Activated effector memory CD4-positive, alpha-beta T cell treated with anti-CD3 and anti-CD28 coated beads, Interleukin-2, amount 50 U/mL, for 16 hours (primary cell): ENCODE measurements around the gene SMOC2.
"Not testable (repeated sequence)": the region's sequence is repeated elsewhere in the genome, so short reads cannot be mapped to it uniquely, and the experiment has no call there.

Source experiments
- DNase-seq: peaks from one replicate; pipeline ENCODE4 v3.0.0-alpha.2; 2020

Gene SMOC2

GRCh38 chr6:168692193-168692914 lies 251.4 kb downstream of the SMOC2 start:
- DNase-seq = no peak

- DNase-seq = not testable (repeated sequence)
These were observed 251.9 kb downstream of the SMOC2 start for GRCh38 chr6:168692915-168693257.

GRCh38 chr6:168694797-168695196 lies 253.8 kb downstream of the SMOC2 start:
- DNase-seq = not testable (repeated sequence)

GRCh38 chr6:168695701-168696100 lies 254.7 kb downstream of the SMOC2 start:
- DNase-seq = no peak

- DNase-seq = no peak
These were observed 257.9 kb downstream of the SMOC2 start for GRCh38 chr6:168698923-168699322.

GRCh38 chr6:168699631-168700295 lies 258.8 kb downstream of the SMOC2 start:
- no peak for DNase-seq

- no peak for DNase-seq
These were observed 259.9 kb downstream of the SMOC2 start for GRCh38 chr6:168700880-168701279.

GRCh38 chr6:168703990-168704389 lies 263.0 kb downstream of the SMOC2 start:
- no peak for DNase-seq

- no peak for DNase-seq
These were observed 263.7 kb downstream of the SMOC2 start for GRCh38 chr6:168704678-168705077.

- not testable (repeated sequence) for DNase-seq
These were observed 264.3 kb downstream of the SMOC2 start for GRCh38 chr6:168705271-168705670.

GRCh38 chr6:168706471-168707177 lies 265.6 kb downstream of the SMOC2 start:
- DNase-seq = no peak

GRCh38 chr6:168708526-168708925 lies 267.5 kb downstream of the SMOC2 start:
- DNase-seq = no peak

- DNase-seq = no peak
These were observed 268.0 kb downstream of the SMOC2 start for GRCh38 chr6:168708984-168709383.

- DNase-seq = no peak
These were observed 268.4 kb downstream of the SMOC2 start for GRCh38 chr6:168709390-168709789.

GRCh38 chr6:168709991-168710390 lies 269.0 kb downstream of the SMOC2 start:
- no peak for DNase-seq

- DNase-seq = no peak
These were observed 270.2 kb downstream of the SMOC2 start for GRCh38 chr6:168711049-168711640.

- DNase-seq = no peak
These were observed 270.8 kb downstream of the SMOC2 start for GRCh38 chr6:168711666-168712300.

GRCh38 chr6:168712993-168713392 lies 272.0 kb downstream of the SMOC2 start:
- no peak for DNase-seq

GRCh38 chr6:168713839-168714238 lies 272.9 kb downstream of the SMOC2 start:
- DNase-seq = no peak

GRCh38 chr6:168714547-168715260 lies 273.7 kb downstream of the SMOC2 start:
- DNase-seq = no peak

- DNase-seq = no peak
These were observed 274.9 kb downstream of the SMOC2 start for GRCh38 chr6:168715643-168716481.
